Measurements from ENCODE around the gene RDH13. TPM values are rescaled to one million over a fixed set of nuclear protein-coding genes. Genes with fewer than 3 reads are reported as not detected.
"Not testable (repeated sequence)": the region's sequence is repeated elsewhere in the genome, so short reads cannot be mapped to it uniquely, and the experiment has no call there.

The RDH13 gene
- total RNA-seq, 2 experiments from 2014 or later: 30.9 to 33.1 TPM

- H3K36me3 Mint-ChIP-seq (ENCODE audit: low read depth): peaks cover 60% of the 10 kb centered on the region
- POLR2A ChIA-PET: no interaction called here
Measured at GRCh38 chr19:55050749-55051532, 12.0 kb downstream of the RDH13 start.

DNA sequence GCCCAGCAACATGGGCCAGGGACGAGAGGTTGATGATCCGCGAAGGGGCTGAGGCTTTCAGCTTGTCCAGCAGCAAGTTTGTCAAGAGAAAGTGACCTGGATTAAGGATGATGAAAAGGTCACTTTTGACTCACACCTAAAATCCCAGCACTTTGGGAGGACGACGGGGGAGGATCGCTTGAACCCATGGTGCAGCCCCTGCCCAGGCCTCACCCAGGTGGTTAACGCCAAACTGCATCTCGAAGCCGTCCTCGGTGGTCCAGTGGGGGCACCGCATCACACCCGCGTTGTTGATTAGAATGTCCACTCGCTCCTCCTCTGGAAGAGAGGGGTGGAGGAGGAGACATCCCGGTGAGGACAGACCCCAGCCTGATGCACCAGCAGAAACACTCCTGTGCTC is 14.5 kb downstream of the RDH13 start:
- H3K9me3 Mint-ChIP-seq (ENCODE audit: insufficient read depth): no peaks in the 10 kb centered on the region
- no peaks in the 10 kb centered on the region for H3K27me3 Mint-ChIP-seq (ENCODE audit: low read depth)
- peaks cover 9% of the 10 kb centered on the region for H3K4me1 Mint-ChIP-seq (ENCODE audit: low read depth)
- peaks cover 63% of the 10 kb centered on the region for H3K36me3 Mint-ChIP-seq (ENCODE audit: low read depth)
- ATAC-seq (no peak), DNase-seq (no peak)
- ChIA-PET CTCF (no interaction called here), POLR2A (no interaction called here)
- no peak overlapping the region for H3K4me3 Mint-ChIP-seq
- no peak overlapping the region for H3K27ac Mint-ChIP-seq

More at GRCh38 chr19:55050749-55051532, 12.0 kb downstream of the RDH13 start:
- no peak for DNase-seq
- no peaks in the 10 kb centered on the region for H3K9me3 Mint-ChIP-seq (ENCODE audit: insufficient read depth)
- CTCF ChIA-PET: no interaction called here
- ATAC-seq: no peak
- no peaks in the 10 kb centered on the region for H3K4me1 Mint-ChIP-seq (ENCODE audit: low read depth)
- no peak overlapping the region for H3K4me3 Mint-ChIP-seq
- H3K27ac Mint-ChIP-seq: no peak overlapping the region
- no peaks in the 10 kb centered on the region for H3K27me3 Mint-ChIP-seq (ENCODE audit: low read depth)

GRCh38 chr19:55047951-55048350 is 15.0 kb downstream of the RDH13 start:
- Mint-ChIP-seq H3K4me3 (no peak overlapping the region), H3K4me1 (ENCODE audit: low read depth) (peaks cover 13% of the 10 kb centered on the region), H3K27me3 (ENCODE audit: low read depth) (no peaks in the 10 kb centered on the region), H3K27ac (no peak overlapping the region), H3K9me3 (ENCODE audit: insufficient read depth) (no peaks in the 10 kb centered on the region), H3K36me3 (ENCODE audit: low read depth) (peaks cover 63% of the 10 kb centered on the region)
- ChIA-PET POLR2A (no interaction called here), CTCF (no interaction called here)
- DNase-seq (no peak), ATAC-seq (no peak)

GRCh38 chr19:55046975-55047622 is 15.8 kb downstream of the RDH13 start:
- Mint-ChIP-seq H3K27ac (no peak overlapping the region), H3K36me3 (ENCODE audit: low read depth) (peaks cover 65% of the 10 kb centered on the region), H3K27me3 (ENCODE audit: low read depth) (no peaks in the 10 kb centered on the region), H3K4me3 (no peak overlapping the region), H3K9me3 (ENCODE audit: insufficient read depth) (no peaks in the 10 kb centered on the region), H3K4me1 (ENCODE audit: low read depth) (peaks cover 22% of the 10 kb centered on the region)
- ATAC-seq (no peak), DNase-seq (no peak)
- POLR2A ChIA-PET: no interaction called here
- CTCF ChIA-PET: interaction anchor here (1.2 kb wide), 1 partner anchor 11 kb away, joined by 3 read pairs; no protein-coding TSS in a partner anchor

DNA sequence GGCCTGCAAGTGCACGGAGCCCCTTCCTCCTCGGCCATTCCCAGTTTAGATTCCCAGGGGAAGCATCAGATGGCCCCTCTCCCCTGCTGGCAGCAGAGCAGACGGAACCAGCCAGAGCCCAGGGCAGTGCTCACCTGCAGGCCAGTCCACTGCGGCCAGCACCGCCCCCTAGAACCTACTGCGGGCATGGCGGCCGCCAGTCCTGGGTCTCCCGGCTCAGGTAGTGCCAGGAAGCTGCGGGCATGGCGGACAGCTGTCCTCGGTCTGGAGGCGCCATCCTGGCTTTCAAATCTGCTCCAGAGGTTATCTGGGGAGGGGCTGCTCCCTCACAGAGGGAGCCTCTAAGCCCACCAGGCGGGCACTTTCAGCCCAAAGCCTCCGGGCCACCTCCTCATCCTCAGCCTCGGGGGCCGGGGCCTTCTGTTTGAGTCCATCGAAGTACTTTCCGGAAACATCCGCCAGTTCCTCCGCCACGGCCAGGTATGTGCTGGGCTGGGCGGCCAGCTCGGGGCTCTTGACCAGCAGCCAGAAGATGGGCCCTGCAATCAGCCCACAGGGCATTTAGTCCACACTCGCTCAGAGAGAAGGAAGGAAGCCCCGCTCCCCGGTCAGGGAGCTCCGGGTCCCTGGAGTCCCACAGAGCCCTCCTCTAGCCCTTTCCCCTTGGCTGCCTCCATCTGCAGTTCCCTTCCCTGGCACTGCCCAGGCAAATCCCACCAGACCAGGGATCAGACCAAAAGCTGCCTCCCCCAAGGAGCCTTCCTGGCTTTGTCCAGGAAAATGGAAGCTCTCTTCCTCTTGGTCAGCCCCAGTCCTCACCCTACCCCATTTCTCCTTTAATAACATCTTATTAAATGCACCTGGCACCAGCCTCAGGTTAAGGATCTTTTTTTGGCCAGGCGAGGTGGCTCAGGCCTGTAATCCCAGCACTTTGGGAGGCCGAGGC is 17.9 kb downstream of the RDH13 start:
- DNase-seq (no peak), ATAC-seq (no peak)
- Mint-ChIP-seq H3K36me3 (ENCODE audit: low read depth) (peaks cover 69% of the 10 kb centered on the region), H3K9me3 (ENCODE audit: insufficient read depth) (no peaks in the 10 kb centered on the region), H3K4me3 (no peak overlapping the region), H3K27ac (no peak overlapping the region), H3K27me3 (ENCODE audit: low read depth) (no peaks in the 10 kb centered on the region), H3K4me1 (ENCODE audit: low read depth) (peaks cover 39% of the 10 kb centered on the region)
- CTCF ChIA-PET: no interaction called here
- POLR2A ChIA-PET: no interaction called here

- ATAC-seq (no peak), DNase-seq (no peak)
- Mint-ChIP-seq H3K27ac (no peak overlapping the region), H3K4me3 (no peak overlapping the region), H3K27me3 (ENCODE audit: low read depth) (no peaks in the 10 kb centered on the region), H3K4me1 (ENCODE audit: low read depth) (peaks cover 41% of the 10 kb centered on the region), H3K9me3 (ENCODE audit: insufficient read depth) (no peaks in the 10 kb centered on the region), H3K36me3 (ENCODE audit: low read depth) (peaks cover 71% of the 10 kb centered on the region)
- POLR2A ChIA-PET: interaction anchor here (0.6 kb wide), 1 partner anchor 135 kb away, joined by 3 read pairs; no protein-coding TSS in a partner anchor
- CTCF ChIA-PET: no interaction called here
Measured at GRCh38 chr19:55044286-55044685, 18.7 kb downstream of the RDH13 start.

DNA sequence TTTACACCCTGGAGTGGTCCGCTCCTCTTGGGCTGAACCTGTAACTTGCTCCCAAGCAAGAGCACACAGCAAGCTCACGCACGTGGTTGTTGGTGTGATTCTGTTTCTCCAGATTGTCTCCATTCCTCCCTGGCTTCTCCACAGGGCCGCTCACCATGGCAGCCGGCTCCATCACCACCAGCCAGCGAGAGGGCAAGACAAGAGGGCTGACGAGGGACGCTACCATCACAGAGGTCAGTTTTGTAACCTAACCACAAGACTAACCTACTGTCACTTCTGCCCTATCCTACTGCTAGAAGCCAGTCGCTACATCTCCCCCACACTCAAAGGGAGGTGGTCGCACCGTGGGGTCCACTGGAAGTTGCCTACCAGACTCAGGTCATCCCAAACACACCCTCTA is 20.3 kb downstream of the RDH13 start:
- ATAC-seq (no peak), DNase-seq (no peak)
- Mint-ChIP-seq H3K9me3 (ENCODE audit: insufficient read depth) (no peaks in the 10 kb centered on the region), H3K27me3 (ENCODE audit: low read depth) (no peaks in the 10 kb centered on the region), H3K36me3 (ENCODE audit: low read depth) (peaks cover 64% of the 10 kb centered on the region), H3K4me3 (peak overlapping the region; percentile 63), H3K4me1 (ENCODE audit: low read depth) (peaks cover 48% of the 10 kb centered on the region), H3K27ac (peak overlapping the region; percentile 89)
- CTCF ChIA-PET: interaction anchor here (0.9 kb wide), 1 partner anchor 162 kb away, joined by 4 read pairs; no protein-coding TSS in a partner anchor
- POLR2A ChIA-PET: no interaction called here

DNA sequence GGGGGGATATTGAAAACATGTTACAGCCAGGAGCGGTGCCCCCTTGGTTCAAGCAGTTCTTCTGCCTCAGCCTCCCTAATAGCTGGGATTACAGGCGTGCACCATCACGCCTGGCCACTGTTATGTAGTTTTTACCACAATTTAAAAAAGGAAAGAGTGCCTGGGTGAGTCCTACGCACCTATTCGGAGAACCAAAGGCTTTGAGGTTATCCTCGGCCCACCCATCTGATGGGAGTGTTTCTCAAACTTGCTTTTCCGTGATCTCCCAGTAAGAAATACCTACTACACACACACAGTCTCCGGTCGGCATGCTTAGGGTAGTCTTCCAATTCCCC is 20.6 kb downstream of the RDH13 start:
- H3K36me3 Mint-ChIP-seq (ENCODE audit: low read depth): peaks cover 61% of the 10 kb centered on the region
- ATAC-seq (peak; percentile 48), DNase-seq (no peak)
- H3K4me1 Mint-ChIP-seq (ENCODE audit: low read depth): peaks cover 48% of the 10 kb centered on the region
- H3K4me3 Mint-ChIP-seq: peak overlapping the region; percentile 63
- no peaks in the 10 kb centered on the region for H3K27me3 Mint-ChIP-seq (ENCODE audit: low read depth)
- POLR2A ChIA-PET: interaction anchor here (0.8 kb wide), 1 partner anchor 9 kb away, joined by 3 read pairs; no protein-coding TSS in a partner anchor
- H3K9me3 Mint-ChIP-seq (ENCODE audit: insufficient read depth): no peaks in the 10 kb centered on the region
- CTCF ChIA-PET: interaction anchor here (0.9 kb wide), 1 partner anchor 161 kb away, joined by 4 read pairs; no protein-coding TSS in a partner anchor
- peak overlapping the region; percentile 89 for H3K27ac Mint-ChIP-seq

DNA sequence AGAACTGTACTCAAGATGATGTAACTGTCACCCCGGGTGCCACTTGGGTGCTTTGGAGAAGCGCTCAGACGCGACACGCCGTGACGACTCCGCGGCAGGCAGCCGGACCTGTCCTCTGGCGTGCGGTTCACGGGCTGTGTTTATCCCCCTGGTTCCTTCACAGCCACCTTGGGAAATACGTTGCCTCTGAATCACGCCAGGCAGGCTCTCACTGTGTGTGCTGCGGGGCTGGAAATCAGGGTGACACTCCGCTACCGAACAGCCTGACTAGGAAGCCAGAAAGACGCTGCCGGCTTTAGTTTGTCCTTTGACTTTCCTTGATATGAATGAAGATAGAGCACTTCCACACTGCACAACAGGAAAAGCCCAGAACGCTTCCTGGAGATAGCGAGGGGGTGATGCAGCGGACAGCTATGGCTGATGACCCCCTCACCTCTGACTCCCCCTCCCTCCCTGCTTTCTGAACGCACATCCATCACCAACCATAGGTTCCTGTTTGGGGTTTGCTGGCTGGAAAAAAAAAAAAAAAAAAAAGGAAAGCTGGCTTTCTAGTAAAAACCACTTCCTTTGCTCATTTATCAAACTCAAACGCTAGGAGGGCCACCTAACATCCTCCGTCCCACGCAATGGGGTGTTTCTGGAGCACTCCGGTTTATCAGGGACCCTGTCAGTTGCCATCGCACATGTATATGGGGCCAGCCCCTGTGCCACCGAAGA is 21.2 kb downstream of the RDH13 start:
- peak; percentile 84 for ATAC-seq
- H3K36me3 Mint-ChIP-seq (ENCODE audit: low read depth): peaks cover 55% of the 10 kb centered on the region
- POLR2A ChIA-PET: interaction anchor here (0.5 to 0.8 kb wide), 2 partner anchors 10 to 28 kb away, joined by 3 read pairs; no protein-coding TSS in a partner anchor

DNA sequence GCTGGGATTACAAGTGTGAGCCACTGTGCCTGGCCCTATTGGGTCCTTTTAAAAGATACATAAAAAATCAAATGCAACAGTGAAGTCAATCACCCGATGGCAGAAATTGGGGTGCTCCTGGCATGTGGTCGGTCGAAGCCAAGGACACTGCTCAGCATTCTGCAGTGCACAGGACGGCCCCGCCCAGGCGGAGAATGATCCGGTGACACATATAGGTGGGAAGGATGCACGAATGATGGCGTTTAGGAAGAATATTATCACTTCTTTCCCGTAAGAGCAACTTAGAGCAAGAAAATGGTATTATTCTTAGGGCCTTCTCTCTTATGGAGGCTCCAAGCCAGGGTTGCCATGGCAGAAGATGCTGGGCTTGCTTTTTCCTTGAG is 21.7 kb downstream of the RDH13 start:
- H3K4me3 Mint-ChIP-seq: peak overlapping the region; percentile 63
- DNase-seq (no peak), ATAC-seq (no peak)
- H3K27me3 Mint-ChIP-seq (ENCODE audit: low read depth): no peaks in the 10 kb centered on the region
- H3K27ac Mint-ChIP-seq: peak overlapping the region; percentile 89
- POLR2A ChIA-PET: interaction anchor here (0.5 kb wide), 1 partner anchor 29 kb away, joined by 3 read pairs; no protein-coding TSS in a partner anchor
- H3K36me3 Mint-ChIP-seq (ENCODE audit: low read depth): peaks cover 51% of the 10 kb centered on the region
- CTCF ChIA-PET: interaction anchor here (0.7 kb wide), 1 partner anchor 698 kb away, joined by 3 read pairs; no protein-coding TSS in a partner anchor
- peaks cover 48% of the 10 kb centered on the region for H3K4me1 Mint-ChIP-seq (ENCODE audit: low read depth)
- no peaks in the 10 kb centered on the region for H3K9me3 Mint-ChIP-seq (ENCODE audit: insufficient read depth)

More for the DNA sequence above, 21.2 kb downstream of the RDH13 start:
- peak overlapping the region; percentile 63 for H3K4me3 Mint-ChIP-seq
- H3K27me3 Mint-ChIP-seq (ENCODE audit: low read depth): no peaks in the 10 kb centered on the region
- DNase-seq: peak; percentile 80
- H3K9me3 Mint-ChIP-seq (ENCODE audit: insufficient read depth): no peaks in the 10 kb centered on the region
- CTCF ChIA-PET: interaction anchor here (0.7 to 0.9 kb wide), 2 partner anchors 161 to 698 kb away, joined by 3 to 4 read pairs; no protein-coding TSS in a partner anchor
- H3K4me1 Mint-ChIP-seq (ENCODE audit: low read depth): peaks cover 48% of the 10 kb centered on the region
- H3K27ac Mint-ChIP-seq: peak overlapping the region; percentile 89

- H3K27me3 Mint-ChIP-seq (ENCODE audit: low read depth); POLR2A ChIA-PET; ATAC-seq; H3K4me3 Mint-ChIP-seq; H3K9me3 Mint-ChIP-seq (ENCODE audit: insufficient read depth); CTCF ChIA-PET; H3K27ac Mint-ChIP-seq; DNase-seq: not testable (repeated sequence)
- Mint-ChIP-seq H3K36me3 (ENCODE audit: low read depth) (peaks cover 54% of the 10 kb centered on the region), H3K4me1 (ENCODE audit: low read depth) (peaks cover 48% of the 10 kb centered on the region)
Measured at GRCh38 chr19:55040654-55041053, 22.3 kb downstream of the RDH13 start.
